HepG2 (cell line): Measurements from ENCODE around the gene KIAA1217. TPM values are rescaled to one million over a fixed set of nuclear protein-coding genes. Genes with fewer than 3 reads are reported as not detected.

Experiments used
- ATAC-seq: fragments of 200-7000 bp; cut with Tn5 transposase; 3 replicates; pipeline ENCODE4 v1.9.1; 2020; ENCODE audit warnings: mild to moderate bottlenecking, moderate library complexity
- BruUV-seq: library from RNA; stranded (reverse); fragments of 400-500 nt; replicated peaks from 2 replicates; lab custom pipeline; 2021; lab: Mats Ljungman, UMichigan
- CTCF ChIA-PET: fragments of 300-600 bp; formaldehyde crosslinking; extraction: SDS; loops from one replicate; lab custom pipeline; 2021; ENCODE audit warnings: low total read pairs, inconsistent platforms, low intra/inter-chr PET ratio; lab: Yijun Ruan, JAX
- POLR2A ChIA-PET: fragments of 350-600 bp; sonication (Branson Sonifier 250); formaldehyde crosslinking; loops from one replicate; lab custom pipeline; 2020; ENCODE audit warnings: antibody characterized with exemption, inconsistent platforms; lab: Yijun Ruan, JAX
- DNase-seq: peaks from one replicate; pipeline ENCODE4 v3.0.0-alpha.2; 2015; ENCODE audit warnings: low spot score
- FAIRE-seq: peaks from 3 replicates; lab custom pipeline; 2011; peaks lifted over from hg19 to GRCh38; lab: Jason Lieb, UNC
- H2AFZ ChIP-seq: one replicate; pipeline ENCODE4 v1.6.1; 2011; ENCODE audit warnings: low read length, inconsistent platforms
- H3K27ac ChIP-seq: fragments of 300-600 bp; 3 replicates; pipeline ENCODE4 v1.8.0; 2011; ENCODE audit warnings: mixed run types, mild to moderate bottlenecking, mixed read lengths, low read length, inconsistent platforms; ENCODE audit not compliant: insufficient read depth; ENCODE audit errors: extremely low read length
- H3K27me3 ChIP-seq, 2 experiments: fragments of 200-600 bp in 1 of 2; 2 replicates in 1 of 2; 3 replicates in 1 of 2; pipeline versions ENCODE4 v1.6.0 to v1.8.0; 2011; ENCODE audit warnings: low read length in 2 of 2, mild to moderate bottlenecking in 2 of 2, moderate library complexity in 2 of 2, inconsistent platforms in 1 of 2; ENCODE audit not compliant: insufficient read depth in 2 of 2, control insufficient read depth in 1 of 2
- H3K36me3 ChIP-seq, 2 experiments: fragments of 200-600 bp in 1 of 2; replicated peaks in 1 of 2; 2 replicates in 1 of 2; 3 replicates in 1 of 2; pipeline versions ENCODE4 v1.5.1 to v1.8.0; 2011; ENCODE audit warnings: low read length in 2 of 2, inconsistent platforms in 1 of 2; ENCODE audit not compliant: insufficient read depth in 2 of 2, control insufficient read depth in 1 of 2
- H3K4me1 ChIP-seq: 2 replicates; pipeline ENCODE4 v1.5.1; 2012; ENCODE audit warnings: low read length, inconsistent platforms; ENCODE audit not compliant: insufficient read depth
- H3K4me2 ChIP-seq: 2 replicates; pipeline ENCODE4 v1.6.0; 2011; ENCODE audit warnings: low read depth, low read length, inconsistent platforms
- H3K4me3 ChIP-seq, 3 experiments: fragments of 200-600 bp in 1 of 3; sonication (generic), shearing (Covaris generic) in 1 of 3; replicated peaks in 1 of 3; 2 replicates each; pipeline ENCODE4 v1.5.1; 2011 to 2016; ENCODE audit warnings: low read length in 3 of 3, inconsistent platforms in 2 of 3, low read depth in 2 of 3, mild to moderate bottlenecking in 2 of 3, control low read depth in 1 of 3, mixed read lengths in 1 of 3; ENCODE audit not compliant: insufficient read depth in 1 of 3
- H3K79me2 ChIP-seq: one replicate; pipeline ENCODE4 v1.6.1; 2011; ENCODE audit warnings: low read length, inconsistent platforms; ENCODE audit not compliant: insufficient read depth
- H3K9ac ChIP-seq: 2 replicates; pipeline ENCODE4 v1.6.0; 2011; ENCODE audit warnings: mild to moderate bottlenecking, low read depth, low read length, inconsistent platforms; ENCODE audit not compliant: insufficient read depth
- H3K9me3 ChIP-seq: 2 replicates; pipeline ENCODE4 v1.5.1; 2012; ENCODE audit warnings: mild to moderate bottlenecking, low read length
- H4K20me1 ChIP-seq: 2 replicates; pipeline ENCODE4 v1.6.0; 2011; ENCODE audit warnings: inconsistent platforms, mild to moderate bottlenecking, low read length, moderate library complexity; ENCODE audit not compliant: insufficient read depth
- AHDC1 ChIP-seq: sonication (generic); formaldehyde crosslinking; IDR thresholded peaks from 2 replicates; pipeline ENCODE4 v1.5.1; 2020; ENCODE audit warnings: mild to moderate bottlenecking, missing genetic modification reagents, borderline replicate concordance
- ATF3 ChIP-seq: sonication (generic); formaldehyde crosslinking; IDR thresholded peaks from 2 replicates; pipeline ENCODE4 v1.4.0; 2020; ENCODE audit warnings: missing genetic modification reagents
- CHD4 ChIP-seq: fragments of 200-600 bp; sonication (generic); IDR thresholded peaks from 2 replicates; pipeline ENCODE4 v1.7.0; 2017; ENCODE audit warnings: mild to moderate bottlenecking, low read length, borderline replicate concordance
- FOXK1 ChIP-seq: sonication (generic); formaldehyde crosslinking; IDR thresholded peaks from 2 replicates; pipeline ENCODE4 v1.4.0; 2020; ENCODE audit warnings: low read depth, missing genetic modification reagents, borderline replicate concordance
- GRHL1 ChIP-seq: sonication (generic); formaldehyde crosslinking; conservative IDR thresholded peaks from 2 replicates; pipeline ENCODE4 v1.8.0; 2022; ENCODE audit warnings: missing genetic modification reagents
- HDAC2 ChIP-seq: sonication (generic); formaldehyde crosslinking; IDR thresholded peaks from 2 replicates; pipeline ENCODE4 v1.4.0; 2020; ENCODE audit warnings: missing genetic modification reagents
- ISX ChIP-seq: sonication (generic); formaldehyde crosslinking; conservative IDR thresholded peaks from 2 replicates; pipeline ENCODE4 v1.5.0; 2020; ENCODE audit warnings: missing genetic modification reagents
- KLF6 ChIP-seq: IDR thresholded peaks from 2 replicates; pipeline ENCODE4 v1.8.0; 2016; ENCODE audit warnings: missing biosample characterization, missing genetic modification reagents
- MTA3 ChIP-seq: sonication (generic); formaldehyde crosslinking; IDR thresholded peaks from 2 replicates; pipeline ENCODE4 v1.4.0; 2020; ENCODE audit warnings: missing genetic modification reagents
- MXD1 ChIP-seq: sonication (generic); formaldehyde crosslinking; IDR thresholded peaks from 2 replicates; pipeline ENCODE4 v1.4.0; 2020; ENCODE audit warnings: mild to moderate bottlenecking, missing genetic modification reagents
- SRF ChIP-seq: IDR thresholded peaks from 2 replicates; pipeline ENCODE4 v1.6.1; 2011; ENCODE audit warnings: mild to moderate bottlenecking, low read depth, low read length, moderate library complexity
- WGBS: methylation state at CpG from one replicate; pipeline ENCODE4 v1.1.6; 2017; ENCODE audit warnings: low lambda C conversion rate; 5-methylcytosine and 5-hydroxymethylcytosine counted together
- in situ Hi-C: cut with HindIII; loops from 2 replicates; pipeline ENCODE4 v1.10.0; 2017; ENCODE audit warnings: low pct_unique_long_range_greater_than_20kb; ENCODE audit not compliant: extremely low pct_ligation_motif_present
- intact Hi-C: fragments of 100-400 bp; cut with micrococcal nuclease; formaldehyde crosslinking; loops from one replicate; pipeline ENCODE4 v1.10.0; 2022; ENCODE audit not compliant: unreplicated experiment
- polyA plus RNA-seq, 8 experiments: library from polyadenylated mRNA; depleted of rRNA in 3 of 8; stranded (reverse) in 7 of 8; unstranded in 1 of 8; fragments of >200 nt; fragmentation: Illumina TruSeq in 4 of 8; extraction: Trizol in 4 of 8; gene quantifications; 2 replicates each; pipeline versions ENCODE4 v1.2.1 to v1.2.3, GENCODE V29; 2011 to 2016; ENCODE audit warnings: low read depth in 4 of 8, missing spikeins in 1 of 8, mixed read lengths in 1 of 8; ENCODE audit not compliant: insufficient read depth in 1 of 8
- total RNA-seq, 5 experiments: library from RNA; depleted of rRNA; stranded (reverse); fragments of >200 nt; fragmentation: Illumina TruSeq; extraction: Trizol; gene quantifications; 2 replicates each; pipeline ENCODE4 v1.2.3, GENCODE V29; 2016; ENCODE audit warnings: low read depth in 1 of 5

KIAA1217 gene
- total and polyA plus RNA-seq, 2 of the 13 experiments (the other 11 are each of a cell fraction or from before 2014, with no cell fraction given) = 4.6 to 10.9 TPM

GRCh38 chr10:24170199-24170598, 38.7 kb upstream of the KIAA1217 start:
- POLR2A ChIA-PET = no interaction called here
- DNase-seq (no peak), ATAC-seq (no peak), FAIRE-seq (no peak)
- intact Hi-C loops (no loop called here), in situ Hi-C loops (no loop called here)
- CTCF ChIA-PET = no interaction called here
- Histone ChIP-seq H3K4me3 (no peak overlapping the region), H3K27ac (no peak overlapping the region), H3K79me2 (no peaks in the 10 kb centered on the region), H3K36me3 (no peaks in the 10 kb centered on the region), H3K9ac (no peak overlapping the region), H3K4me2 (no peak overlapping the region), H3K4me1 (no peaks in the 10 kb centered on the region), H2AFZ (no peak overlapping the region), H3K9me3 (no peaks in the 10 kb centered on the region), H3K27me3 (no peaks in the 10 kb centered on the region), H4K20me1 (no peaks in the 10 kb centered on the region)
- 10% methylated on average over 5 of the region's 5 CpGs for WGBS
- BruUV-seq = no TSS peak
- TF ChIP-seq MXD1 (CRISPR knock-in tag) (no peak), KLF6 (CRISPR knock-in tag) (no peak), ISX (CRISPR knock-in tag) (no peak), MTA3 (no peak), ATF3 (no peak), FOXK1 (CRISPR knock-in tag) (no peak), GRHL1 (CRISPR knock-in tag) (no peak), AHDC1 (CRISPR knock-in tag) (no peak), HDAC2 (CRISPR knock-in tag) (no peak), CHD4 (no peak), SRF (no peak)
